CD4-positive, alpha-beta T cell treated with Interleukin-15 for 4 hours (primary cell): ENCODE data around the gene ABTB2.
A peak's percentile ranks its signal among the peaks of the same experiment; 100 is the strongest.

Source experiments
- DNase-seq: peaks from one replicate; pipeline ENCODE4 v3.0.0-alpha.2; 2020; ENCODE audit warnings: low spot score

The ABTB2 gene

DNA sequence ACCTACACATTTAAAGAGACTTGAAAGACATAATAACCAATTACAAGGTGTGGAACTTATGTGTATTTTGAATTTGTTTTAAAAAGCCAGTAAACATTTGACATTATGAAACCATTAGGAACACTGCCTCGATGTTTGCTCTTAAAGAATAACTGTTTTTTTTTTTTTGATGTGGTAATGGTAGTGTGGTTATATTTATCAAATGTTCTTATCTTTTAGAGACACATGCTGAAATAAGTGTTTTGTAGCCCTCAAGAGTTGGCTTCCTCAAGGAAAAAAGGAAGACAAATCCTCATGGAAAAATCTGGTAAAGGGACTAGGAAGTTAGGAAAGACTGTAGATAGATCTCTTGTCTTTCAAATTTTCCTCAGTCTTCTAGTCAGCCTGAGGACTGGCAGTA is 2.2 kb upstream of the ABTB2 start:
- no peak for DNase-seq

DNA sequence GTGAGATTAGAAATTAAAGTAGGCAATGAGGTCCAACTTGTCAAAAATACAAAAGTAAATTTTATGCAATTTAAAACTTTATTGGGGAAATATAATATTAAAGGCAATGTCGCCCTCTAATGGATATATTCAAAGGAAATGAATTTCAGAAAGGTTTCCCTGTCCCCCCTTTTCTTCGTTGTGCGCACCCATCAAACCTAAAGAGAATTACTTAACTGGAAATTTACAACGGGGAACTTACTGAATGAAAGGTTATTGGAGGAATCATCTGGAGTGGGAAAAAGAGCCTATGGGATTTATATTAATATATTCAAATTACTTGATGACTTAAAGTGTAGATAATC is 1.7 kb upstream of the ABTB2 start:
- DNase-seq: no peak

DNA sequence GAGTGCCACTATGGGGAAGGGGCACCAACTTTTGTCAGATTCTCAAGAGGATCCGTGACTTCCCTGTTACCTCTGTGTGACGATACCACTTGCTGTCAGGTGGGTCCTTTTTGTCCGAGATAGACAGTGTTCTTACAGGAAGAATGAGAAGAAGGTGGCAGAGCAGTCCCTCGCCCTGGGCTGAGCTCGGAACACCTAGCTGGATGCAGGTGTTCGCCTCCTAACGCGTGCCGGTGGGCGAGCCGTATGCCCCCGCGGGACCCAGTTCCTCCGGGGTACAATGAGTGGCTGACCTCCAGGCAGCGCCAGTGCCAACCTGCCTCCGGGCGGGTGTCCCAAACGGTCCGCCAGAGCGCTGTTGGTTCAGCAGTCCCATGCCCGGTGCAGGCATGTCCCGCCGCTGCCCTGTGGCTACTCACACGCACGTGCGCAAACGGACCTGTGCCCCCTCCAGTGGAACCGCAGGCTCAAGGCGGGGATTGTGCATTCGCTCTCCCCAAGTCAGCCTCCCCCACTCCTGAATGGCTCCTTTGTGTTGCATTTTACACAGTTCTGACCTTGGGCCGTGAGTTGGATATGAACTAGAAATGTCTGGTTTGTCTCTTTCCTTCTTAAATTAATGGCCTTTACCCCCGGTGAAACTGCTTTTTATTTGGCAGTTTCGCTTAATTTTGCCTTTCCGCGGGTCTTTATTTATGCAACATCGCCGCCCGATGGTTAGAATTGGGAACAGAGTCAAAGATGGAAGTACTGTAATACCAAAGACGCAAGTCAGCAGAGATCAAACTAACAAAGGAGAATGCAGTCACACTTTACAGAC is 1.1 kb upstream of the ABTB2 start:
- DNase-seq: peak; percentile 80

DNA sequence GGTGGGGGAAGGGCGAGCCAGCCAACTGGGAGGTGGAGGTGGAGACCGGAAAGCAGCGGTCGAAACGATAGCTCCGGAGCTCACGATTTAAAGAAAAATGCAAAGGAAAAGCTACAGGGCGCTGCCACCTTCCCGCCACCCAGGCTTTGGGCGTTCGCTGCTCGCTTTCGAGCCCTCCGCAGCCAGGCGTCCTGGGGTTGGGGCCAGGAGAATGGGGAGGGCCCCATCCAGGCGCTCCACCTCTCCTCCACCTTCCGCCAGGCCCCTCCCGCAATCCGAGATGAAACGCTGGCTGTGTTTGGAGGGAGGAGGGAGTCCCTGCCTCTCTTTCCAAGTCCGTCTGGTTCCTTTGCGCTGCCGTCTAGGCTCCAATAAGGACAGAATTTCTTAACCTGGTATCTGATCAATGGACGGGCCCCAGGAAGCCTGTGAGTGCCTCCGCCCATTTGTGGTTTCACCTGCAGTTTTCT is 483 bp upstream of the ABTB2 start:
- DNase-seq: peak; percentile 17

DNA sequence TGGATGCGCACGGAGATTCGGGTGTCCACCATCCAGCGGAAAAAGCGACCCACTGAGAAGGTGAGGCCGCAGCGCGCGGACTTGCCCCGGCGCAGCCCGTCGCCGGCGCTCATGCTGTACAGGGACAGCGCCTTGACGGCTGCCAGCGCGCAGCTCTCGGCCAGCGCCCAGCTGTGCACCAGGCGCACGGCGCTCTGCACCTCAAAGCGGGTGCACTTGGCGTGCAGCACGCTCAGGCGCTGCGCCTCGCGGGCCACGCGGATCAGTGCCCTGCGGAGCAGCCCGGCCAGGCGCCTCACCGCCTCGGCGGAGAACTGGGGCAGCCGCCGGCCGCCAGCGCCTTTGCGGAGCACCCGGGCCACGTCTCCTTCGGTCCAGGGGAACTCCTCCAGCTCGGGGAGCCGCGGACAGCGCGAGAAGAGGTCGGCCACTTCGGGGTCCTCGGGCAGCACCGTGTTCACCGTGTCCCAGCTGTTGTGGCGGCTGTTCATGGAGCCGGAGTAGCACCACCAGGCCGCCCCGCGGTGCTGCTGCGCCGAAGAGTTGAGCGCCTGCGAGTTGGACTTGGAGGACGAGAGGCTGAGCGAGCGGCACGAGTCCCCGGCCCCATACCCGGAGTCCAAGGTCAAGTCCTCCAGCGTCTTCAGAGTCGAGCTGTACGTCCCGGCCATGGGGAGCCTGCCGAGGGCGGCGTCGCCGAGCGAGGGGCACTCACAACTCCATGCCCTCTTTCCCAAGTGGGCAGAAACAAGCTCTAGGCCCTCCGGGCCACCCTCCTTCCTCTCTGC is 703 bp downstream of the ABTB2 start:
- DNase-seq: peak; percentile 19

DNA sequence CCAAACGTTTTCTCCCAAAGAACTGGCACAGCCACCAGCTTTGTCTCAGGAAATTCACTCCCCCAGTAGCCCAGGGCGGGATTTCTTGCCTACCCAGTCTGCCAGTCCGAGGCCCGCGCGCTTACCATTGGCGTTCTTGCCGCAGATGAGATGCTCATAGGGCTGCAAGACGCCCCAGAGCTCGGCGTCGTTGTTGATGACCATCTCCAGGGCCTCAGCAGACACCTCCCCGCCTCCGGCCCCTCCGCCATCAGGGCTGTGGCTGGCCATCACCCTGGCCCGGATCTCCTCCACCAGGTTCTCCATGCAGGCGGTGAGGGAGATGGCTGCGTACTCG is 1.3 kb downstream of the ABTB2 start:
- DNase-seq: no peak

DNA sequence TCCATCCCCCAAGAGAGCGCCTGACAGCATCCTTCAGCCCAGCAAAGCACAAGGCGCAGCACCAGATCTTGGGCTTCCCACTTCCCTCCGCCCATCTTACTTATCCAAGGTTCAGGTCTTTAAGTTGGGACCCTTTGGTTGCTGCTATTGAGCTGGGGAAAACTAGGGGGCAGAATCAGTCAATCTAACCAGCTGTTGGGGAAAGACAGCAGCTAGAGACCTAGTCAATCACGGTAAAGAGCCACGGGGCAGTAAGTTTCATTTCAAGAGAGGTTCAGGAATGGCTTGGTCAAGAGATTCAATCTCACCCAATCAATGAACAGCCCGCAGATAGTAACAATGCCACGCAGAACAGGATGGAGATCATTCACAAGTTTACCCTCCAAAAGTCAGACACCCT is 1.7 kb downstream of the ABTB2 start:
- DNase-seq: no peak

DNA sequence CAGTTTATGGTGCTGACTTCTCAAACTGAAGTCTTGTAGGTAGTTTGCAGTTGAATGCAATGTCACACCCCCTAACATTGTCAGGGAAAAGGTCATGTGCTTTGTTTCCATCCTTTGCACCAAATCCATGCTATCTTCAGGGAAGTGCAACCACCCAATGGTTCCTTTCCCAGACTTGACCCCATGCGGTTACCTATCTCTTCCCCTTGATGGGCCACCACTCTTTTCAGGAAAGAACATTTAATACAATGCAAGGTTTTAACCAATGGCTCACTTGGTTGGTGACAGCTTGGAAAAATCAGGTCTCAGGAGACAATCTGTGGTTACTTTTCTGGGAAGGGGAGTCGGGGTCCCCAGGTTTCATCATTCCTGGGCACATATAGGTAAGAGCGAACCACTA is 2.1 kb downstream of the ABTB2 start:
- DNase-seq: no peak

DNA sequence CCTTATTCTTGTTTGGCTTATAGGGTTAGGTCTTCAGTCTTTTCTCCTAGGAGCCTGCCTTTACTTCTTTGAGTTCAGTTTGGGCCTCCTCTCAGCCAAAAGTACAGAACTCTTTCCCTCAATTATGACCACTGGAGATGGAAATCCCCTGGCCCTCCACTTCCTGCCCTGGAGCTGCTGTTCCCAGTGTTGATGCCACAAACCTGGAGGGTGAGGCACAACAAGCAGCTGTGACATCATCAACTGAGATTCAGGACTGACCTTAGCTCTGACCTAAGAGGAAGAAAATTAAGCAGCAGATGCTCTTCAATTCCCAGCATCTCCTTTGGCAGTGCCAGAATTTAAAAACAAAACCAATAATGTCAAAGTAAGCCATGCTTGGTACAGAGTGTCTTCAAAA is 3.0 kb downstream of the ABTB2 start:
- no peak for DNase-seq

DNA sequence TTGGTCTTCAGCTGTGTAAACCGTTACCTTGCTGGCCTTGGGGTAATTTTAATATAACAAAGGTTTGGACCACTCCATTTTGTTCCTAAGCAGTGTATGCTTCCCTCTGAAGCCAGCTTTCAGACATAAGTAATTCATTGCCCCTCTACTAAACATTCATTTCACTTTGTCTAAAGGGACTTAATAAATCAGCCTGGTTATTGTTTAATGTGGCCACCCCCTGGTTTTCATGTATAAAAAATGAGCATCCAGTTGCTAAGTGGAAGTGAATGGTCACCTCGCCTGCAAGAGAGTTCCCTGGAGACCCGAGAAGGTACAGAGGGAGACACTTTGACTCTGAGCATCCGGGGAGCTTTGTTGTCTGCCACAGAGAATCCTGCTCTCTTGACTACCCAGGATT is 3.9 kb downstream of the ABTB2 start:
- DNase-seq: no peak

DNA sequence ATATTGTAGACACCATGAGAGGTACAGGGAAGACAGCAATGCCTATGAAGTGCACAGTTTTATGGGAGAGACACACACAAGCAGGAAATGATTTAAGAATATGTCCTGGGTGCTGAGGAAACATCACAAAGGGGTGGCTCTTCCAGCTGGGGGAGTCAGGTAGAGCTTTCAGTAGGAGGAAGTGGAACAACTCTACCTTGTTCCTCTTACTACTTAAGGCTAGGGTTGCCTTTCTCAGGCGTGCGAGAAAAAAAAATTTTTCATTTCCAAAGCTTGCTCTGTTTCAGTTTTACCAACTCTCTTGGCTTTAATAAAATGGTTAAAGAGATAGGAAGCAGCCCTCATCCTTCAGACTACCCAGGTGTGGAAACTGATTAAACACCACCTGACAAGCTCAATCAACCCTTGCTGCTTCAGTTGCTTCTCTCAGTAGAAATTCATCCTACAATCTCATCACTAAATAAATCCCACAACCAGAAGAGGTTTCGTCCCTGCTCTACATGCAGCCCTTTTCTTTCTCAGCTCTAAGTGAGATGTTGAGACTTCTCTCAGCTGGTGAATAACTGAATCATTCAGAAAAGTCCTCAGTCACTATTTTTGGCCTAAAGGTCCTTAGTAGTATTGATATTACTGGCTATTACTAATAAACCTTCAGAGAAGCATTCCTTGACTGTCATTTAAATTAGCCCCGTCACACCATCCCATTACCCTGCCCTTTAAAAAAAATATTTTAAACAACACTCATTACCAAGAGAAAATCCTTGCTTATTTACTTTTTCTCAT is 5.9 kb downstream of the ABTB2 start:
- DNase-seq: no peak

DNA sequence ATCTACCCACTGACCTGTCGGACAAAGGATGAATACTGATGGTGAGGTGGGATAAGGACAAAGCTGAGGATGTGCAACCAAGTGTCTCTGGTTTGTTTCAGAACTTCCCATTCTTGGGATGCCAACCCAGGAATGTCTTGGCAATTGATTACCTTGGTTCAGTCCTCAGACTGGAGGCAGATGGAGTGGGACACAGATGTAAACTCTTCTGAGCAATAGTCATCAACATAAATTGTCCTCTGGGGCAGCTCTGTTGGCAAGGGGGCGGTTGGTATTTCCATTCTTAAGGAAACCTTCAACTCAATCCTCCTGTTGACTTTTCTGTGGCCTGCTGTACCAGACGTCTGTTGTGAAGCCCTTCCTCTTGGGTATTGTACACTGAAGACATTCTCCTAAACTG is 6.8 kb downstream of the ABTB2 start:
- no peak for DNase-seq

DNA sequence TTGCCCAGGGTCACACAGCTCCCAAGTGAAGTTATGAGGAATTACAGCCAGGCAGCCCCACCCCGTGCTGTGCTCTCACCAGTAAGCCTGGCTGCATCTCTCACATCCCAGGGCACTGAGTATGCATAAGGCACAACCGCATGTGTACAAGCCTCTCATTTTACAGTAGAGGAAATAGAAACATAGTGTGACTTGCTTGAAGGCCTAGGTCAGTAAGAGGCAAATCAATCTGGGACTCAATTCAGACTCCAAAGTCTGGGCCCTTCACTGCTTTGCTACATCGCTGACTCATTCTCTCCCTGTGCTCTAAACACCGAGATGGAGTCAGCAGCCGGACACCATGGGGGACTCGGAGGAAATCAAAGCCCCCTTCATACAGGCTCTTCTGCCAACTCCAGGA is 7.9 kb downstream of the ABTB2 start:
- DNase-seq: no peak

DNA sequence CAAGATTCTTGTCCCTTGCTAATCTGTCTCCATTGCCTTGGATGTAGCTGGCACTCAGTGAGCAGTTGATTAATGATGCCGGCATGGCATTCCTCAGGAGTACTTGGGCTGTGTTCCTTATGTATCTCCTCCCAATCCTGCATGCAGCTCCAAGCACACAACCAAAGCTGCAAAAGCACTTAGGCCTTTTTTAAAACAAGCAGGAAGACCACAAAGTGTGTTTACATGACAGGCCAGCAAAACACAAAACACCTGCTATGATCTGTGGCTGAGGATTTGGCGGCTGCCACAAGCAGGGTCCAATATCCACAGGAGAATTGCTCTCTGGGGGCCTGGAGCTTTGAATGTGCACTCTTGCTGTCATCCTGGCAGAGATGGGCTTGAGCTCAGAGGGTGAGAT is 8.9 kb downstream of the ABTB2 start:
- DNase-seq: no peak

DNA sequence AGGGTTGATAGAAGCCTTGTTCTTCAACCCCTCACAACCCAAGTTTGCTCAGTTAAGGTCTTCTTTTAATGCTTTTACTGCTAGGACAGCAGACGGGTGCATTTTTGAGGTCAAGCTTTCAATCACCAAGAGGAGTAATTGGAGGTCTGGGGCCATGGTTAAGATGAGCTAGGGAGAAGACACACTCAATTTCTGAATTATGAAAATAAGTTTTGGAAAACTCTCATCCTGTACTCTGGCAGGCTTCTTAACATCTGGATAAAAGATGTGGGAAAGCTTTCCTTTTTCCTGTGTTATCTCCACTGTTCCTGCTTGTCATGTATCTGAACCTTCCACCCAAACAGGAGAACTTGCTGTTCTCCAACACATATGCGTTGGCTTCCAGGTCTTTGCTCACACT is 9.7 kb downstream of the ABTB2 start:
- DNase-seq: no peak

DNA sequence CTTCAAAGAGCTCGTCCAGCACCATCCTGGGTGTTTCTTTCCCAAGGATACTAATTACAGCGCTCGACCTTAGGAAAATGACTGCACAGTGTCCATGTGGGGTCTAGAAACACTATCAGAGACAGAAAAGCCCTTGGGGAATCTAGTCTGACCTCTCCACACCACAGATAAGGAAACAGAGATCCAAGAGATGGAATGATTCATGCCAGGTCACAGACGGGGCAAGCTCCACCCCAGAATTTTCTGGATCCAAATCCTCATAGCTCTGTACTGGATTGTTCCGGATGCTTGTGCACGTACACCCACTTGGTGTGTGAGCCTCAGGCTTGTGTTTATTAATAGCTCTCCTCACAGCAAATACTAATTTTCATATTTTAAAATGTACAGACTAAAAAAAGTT is 11.3 kb downstream of the ABTB2 start:
- DNase-seq: no peak

DNA sequence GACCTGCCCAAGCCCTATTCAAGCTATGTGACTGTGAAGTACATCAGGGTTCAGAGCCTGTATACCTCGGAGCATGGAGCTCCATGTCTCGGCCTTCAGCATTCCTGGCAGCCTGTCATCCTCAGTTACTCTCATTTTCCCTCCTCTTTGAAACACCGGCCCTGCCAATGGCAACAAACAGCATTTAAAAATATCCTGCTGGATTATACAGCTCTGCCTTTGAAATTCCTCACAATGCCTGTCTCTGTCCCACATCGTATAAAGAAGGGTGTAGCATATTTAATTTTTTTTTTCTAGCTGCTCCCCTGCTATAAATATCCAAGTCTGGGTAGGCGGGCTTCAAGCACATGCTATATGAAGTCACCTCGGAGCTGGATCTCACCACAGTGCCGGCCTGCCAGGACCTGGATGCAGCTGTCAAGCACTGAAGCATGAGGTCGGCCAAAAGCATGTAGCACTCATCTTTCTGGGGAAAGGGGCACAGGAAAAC is 11.8 kb downstream of the ABTB2 start:
- DNase-seq: no peak

DNA sequence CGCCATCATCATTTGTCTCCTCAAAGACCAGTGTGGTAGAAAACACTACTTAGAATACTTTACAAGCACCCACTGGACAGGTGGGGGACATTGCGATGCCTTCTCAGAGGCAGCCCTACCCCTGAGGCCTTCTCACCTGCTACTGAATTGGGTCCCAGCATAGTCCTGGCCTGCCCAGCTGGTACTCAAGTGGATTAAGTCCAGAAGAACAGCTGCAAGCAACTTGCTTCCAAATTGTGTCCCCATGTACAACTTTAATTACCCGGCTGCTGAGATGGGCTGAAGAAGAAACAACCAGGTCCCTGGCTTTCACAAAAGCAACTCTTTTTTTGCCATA is 12.3 kb downstream of the ABTB2 start:
- DNase-seq: no peak

DNA sequence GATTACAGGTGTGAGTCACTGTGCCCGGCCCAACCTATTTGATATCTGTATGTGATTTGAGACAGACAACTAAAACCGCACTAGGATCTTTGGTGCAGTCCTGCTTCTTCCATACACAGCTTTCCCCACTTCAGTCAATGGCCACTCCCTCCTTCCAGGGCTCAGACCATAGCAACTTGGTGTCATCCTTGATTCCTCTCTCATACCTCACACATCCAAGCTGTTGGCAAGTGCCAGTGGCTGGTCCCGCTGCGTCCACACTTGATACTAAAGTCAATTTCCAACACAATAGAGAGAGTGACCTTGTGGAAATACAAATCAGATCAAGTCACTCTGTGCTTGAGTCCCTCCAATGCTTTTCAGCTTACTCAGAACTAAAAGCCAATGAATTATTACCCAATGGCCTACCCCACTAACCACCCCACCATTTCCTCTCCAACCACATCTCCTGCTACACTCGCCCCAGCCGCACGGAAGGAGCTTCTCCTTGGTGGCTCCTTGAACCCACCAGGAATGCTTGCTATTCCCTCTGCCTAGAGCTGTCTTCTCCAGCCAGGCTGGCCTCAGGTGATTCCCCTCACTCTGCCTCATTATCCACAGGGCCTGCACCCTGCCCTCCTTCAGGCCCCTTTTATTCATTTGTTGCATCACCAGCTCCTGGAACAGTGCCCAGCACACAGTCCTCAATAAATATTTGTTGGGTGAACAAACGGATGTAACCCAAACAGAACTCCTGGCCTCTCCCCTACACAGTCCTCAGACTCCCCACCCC is 12.9 kb downstream of the ABTB2 start:
- DNase-seq: no peak

DNA sequence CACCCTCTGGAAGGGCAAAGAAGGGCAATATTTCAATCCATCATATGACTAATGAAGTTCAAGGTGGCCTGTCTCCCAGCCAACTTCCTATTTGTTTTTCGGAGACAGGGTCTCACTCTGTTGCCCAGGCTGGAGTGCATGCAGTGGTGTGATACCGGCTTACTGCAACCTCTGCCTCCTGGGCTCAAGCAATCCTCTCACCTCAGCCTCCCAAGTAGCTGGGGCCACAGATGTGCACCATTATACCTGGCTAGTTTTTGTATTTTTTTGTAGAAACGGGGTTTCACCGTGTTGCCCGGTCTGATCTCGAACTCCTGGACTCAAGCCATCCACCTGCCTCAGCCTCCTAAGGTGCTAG is 13.4 kb downstream of the ABTB2 start:
- no peak for DNase-seq

DNA sequence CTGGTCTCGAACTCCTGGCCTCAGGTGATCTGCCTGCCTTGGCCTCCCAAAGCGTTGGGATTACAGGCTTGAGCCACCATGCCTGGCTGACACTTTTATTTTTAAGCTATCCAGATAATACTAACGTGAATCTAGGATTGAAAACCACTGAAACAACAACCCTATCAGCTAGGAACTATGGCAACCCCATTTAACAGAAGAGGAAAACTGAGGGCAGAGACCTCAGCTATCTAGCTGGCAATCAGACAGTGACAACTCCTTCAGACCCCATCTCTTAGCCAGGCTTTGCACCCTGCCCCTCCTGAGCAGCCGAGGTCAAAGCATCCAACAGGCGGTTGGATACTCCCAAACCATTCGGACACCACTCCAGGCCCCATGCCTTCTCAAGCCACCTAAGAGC is 14.1 kb downstream of the ABTB2 start:
- DNase-seq: no peak

DNA sequence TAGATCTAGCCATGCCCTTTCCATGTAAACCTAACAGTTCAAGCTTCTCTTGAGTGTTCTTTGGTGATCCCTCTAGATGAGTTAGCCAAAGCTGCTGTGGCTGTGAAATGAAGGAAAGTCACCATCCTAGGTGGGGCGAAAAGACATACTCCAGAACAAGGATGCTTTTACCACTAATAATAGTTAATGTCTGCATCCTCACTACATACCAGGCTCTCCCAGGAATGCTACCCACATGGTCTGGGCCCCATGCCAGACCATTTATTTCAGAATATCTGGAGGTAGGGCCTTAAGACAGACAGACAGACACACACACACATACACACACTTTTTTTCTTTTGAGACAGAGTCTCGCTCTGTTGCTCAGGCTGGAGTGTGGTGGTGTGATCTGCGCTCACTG is 14.7 kb downstream of the ABTB2 start:
- DNase-seq: no peak
